Hematopoietic multipotent progenitor cell treated with erythropoietin and hydrocortisone succinate and interleukin-3 and kit ligand, for 15 days (in vitro differentiated cells): Measurements from ENCODE around the gene KMT5B.
A peak's percentile ranks its signal among the peaks of the same experiment; 100 is the strongest.

ENCODE experiments used
- DNase-seq: peaks from one replicate; pipeline ENCODE4 v3.0.0-alpha.2; 2015; ENCODE audit warnings: low spot score

Gene KMT5B

DNA sequence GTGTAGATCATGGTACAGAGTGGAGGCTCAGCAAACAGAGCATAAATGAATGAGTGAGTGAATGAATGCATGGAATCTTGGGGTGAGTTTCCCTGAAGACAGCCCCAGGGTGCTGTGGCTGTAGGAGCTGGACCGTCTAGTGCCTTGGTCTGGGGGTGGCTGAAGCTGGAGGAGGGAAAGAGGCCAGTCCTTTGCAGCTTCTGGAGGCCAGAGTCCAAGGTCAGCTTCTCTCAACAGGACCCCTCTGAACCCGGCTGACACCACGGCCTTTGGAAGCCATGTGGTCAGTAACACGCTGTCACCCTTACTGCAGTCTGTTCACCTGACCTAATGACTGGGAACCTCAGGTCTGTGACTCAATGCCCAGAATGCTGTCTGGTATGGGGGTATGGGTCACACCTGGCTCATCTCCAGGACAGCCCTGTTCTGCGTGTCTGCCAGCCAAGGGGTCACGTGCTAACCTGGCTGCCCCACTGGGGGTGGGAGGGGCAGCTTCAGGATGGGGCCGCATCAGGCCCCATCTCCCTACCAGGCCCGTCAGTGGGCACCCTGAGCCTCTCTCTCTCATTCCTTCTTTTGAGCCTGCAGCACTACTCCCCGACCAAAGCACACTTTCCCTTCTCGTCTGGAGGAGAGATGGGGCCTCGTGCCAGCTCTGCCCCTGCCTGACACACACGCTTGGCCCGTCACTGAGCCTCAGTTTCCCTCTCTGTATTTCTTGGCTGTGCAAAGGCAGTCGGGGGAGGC, 67.8 kb downstream of the KMT5B start:
- no peak for DNase-seq

DNA sequence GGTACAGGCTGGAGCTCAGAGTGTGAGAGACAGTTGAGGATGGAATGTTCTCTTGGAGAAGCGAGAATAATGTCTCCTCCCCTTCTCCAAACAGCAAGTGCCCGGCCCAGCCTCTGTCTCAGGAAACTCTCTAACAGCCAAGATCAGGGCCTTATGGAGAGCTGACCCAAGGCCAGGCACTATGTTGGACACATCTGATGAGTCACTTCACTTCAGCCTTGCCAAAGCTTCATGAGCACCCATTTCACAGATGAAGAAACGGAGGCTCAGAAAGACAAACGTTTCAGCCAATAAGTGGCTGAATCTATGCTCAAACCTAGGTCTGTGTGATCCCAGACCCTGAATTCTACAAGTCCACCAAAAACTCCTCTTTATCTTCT, 69.8 kb downstream of the KMT5B start:
- no peak for DNase-seq

DNA sequence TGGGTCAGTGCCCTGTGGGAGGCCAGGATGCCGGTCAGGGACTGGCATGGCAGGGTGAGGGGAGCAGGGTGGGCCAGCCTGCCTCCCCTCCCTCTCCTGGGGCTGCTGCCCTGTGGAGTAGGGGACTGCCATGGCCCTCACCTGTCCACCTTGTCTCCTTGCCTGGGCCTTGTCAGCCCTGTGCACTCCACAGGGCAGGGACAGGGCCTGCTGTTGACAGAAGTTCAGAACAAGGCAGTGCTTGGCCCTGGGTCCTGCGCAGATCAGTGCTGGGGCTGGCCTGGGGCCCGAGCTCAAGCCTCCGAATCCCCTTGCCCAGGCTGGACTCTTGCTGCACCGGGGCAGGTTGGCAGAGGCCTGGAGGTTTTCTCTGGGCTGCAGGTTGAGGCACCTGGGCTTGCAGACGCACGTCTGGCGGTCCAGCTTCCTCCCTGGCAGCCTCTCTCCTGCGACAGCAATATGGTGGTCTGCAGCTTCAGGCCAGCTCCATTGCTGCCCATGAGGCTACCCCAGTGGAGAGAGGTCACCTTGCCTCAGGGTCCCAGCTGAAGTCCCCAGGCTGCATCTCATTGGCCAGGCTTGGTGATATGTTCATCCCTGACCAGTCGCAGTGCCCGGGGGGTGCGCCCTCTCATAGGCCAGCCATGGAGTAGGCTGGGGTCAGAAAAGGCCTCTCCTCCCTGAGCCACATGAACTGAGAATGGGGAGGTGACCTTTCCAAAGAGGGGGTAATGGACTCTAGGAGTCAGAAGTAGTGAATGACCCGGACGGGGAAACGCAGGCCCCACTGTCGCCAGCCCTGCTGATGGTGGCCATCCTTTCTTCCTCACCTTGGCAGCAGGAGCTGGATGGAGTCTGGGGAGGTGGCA, 70.4 kb downstream of the KMT5B start:
- no peak for DNase-seq

DNA sequence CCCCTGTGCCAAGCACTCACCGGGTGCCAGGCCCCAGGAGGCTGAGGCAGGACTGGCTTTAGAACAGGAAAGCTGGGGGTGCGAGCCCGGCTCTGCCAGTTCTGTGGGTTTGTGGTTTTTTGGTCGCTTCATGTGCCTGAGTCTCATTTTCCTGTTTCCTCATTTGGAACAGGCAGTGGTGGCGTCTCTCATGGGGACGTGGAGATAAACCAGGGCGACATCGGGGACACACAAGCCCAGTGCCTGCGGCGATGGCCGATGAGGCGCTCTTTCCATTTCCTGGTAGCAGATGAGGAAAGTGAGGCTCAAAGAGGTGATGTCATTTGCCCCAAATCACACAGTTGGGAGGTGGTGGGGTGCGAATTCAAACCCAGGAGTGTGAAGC, 71.1 kb downstream of the KMT5B start:
- no peak for DNase-seq

DNA sequence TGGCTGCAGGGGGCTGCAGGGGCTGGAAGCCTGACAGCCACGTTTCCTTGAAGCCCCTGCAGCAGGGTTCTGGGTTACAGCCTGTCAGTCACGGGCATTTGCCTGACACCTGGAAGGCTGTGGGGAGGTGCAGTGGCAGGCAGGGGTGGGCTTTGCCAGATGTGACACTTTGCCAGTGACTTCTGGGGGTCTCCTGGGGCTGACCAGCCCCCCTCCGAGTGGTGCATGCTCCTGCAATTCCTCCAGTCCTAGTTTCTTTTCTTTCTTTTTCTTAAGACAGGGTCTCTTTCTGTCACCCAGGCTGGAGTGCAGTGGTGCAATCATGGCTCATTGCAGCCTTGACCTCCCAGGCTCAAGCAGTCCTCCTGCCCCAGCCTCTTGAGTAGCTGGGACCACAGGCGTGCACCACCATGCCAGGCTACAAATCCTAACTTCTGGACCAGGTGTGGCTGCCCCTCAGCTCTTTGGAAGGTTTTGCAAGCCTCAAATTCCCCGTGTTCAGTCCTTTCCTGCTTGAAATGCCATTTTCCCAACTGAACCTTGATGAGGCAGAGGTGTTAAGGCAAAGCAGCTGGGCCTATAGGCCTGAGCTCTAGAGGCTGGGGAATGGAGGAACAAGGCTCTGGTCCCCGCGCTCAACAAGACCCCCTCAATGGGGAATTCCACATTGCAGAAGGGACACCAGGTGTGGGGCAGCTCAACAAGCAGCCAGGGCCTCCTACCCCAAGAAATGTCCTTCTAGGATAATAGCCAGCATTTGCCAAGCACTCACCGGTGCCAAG, 71.7 kb downstream of the KMT5B start:
- DNase-seq = no peak

DNA sequence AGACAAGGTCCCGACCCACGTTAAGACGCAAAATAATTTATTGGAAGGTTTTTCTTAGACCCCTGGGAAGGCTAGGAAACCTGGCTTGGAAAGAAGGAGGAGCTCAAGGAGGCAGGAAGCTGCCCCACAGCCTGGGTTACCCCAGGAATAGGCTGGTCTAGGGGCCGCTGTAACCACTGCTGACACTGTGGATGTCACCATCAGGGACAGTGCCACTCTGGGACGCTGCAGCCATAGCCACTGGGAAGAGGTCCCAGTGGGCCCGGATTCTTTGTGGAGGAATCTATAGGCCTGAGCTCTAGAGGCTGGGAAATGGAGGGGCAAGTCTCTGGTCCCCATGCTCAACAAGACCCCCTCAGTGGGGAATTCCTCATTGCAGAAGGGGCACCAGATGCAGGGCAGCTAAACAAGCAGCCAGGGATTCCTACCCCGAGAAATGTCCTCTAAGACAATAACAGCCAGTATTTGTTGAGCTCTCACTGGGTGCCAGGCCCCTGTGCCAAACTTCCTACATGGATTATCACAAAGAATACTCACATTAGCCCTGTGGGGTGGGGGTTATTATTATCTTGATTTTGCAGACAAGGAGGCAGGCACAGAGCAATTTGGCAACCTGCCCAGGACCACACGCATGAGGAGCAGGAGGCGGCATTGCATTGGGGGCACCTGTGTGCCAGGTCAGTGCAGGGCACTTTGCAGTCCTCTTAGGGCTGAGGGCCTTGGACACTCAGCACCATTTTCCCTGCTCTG, 72.4 kb downstream of the KMT5B start:
- DNase-seq = no peak

DNA sequence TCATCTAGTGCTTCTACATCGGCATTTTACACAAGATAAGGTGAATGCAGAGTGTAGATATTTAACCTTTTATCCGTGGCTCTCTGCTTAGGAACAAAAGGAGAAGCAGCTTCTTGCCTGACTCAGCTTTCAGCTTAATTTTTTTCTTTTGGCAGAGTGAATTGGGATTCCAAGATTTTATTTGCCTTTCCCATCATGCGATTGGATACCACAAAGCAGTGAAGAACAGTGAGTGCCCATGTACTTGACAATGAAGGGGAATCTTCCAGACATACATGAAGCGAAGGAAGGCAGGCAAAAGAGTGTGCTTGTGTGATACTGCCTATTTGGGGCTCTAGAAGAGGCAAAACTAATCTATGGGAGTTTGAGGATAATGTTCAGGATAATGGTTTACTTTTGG, 74.9 kb downstream of the KMT5B start:
- no peak for DNase-seq

DNA sequence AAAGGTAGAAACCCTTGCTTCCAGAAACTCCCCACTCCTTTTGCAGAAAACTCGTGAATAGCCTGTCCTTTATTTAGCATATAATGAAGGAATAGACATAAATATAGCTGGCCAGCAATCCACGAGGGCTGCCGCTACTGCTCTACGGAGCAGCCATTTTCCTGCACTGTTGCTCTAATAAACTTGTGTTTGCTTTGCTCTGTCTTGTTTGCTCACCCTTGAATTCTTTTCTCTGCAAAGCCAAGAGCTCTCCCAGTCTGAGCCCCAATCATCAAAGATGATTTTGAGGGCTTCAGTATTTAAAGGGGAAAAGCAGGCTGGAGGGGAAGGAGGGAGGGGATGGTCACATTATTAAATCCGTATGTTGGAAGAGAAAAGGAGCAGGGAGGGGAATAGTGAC, 75.3 kb downstream of the KMT5B start:
- no peak for DNase-seq

DNA sequence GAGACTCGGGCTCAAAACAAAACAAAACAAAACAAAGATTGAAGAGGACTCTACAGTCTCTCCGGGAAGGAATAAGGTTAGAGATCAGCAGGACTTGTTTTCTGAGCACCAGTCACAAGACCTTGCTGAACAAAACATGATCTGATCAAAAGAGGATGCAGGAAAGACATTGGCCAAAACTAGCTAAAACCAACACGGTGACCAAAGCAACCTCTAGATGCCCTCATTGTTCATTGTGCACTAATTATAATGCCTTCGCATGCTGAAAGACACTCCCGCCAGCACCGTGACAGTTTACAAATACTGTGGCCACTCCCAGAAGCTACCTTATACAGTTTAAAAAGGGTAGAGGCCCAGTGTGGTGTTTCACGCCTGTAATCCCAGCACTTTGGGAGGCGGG, 76.2 kb downstream of the KMT5B start:
- no peak for DNase-seq

DNA sequence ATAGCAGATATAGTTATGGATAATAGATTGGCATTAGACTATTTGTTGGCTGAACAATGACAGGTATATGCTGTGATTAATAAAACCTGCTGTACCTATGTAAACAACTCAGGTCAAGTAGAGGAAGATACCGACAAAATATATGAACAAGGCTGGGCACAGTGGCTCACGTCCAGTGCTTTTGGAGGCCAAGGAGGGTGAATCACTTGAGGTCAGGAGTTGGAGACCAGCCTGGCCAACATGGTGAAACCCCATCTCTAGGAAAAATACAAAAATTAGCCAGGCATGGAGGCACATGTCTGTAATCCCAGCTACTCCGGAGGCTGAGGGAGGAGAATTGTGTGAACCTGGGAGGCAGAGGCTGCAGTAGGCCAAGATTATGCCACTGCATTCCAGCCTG, 77.9 kb downstream of the KMT5B start:
- DNase-seq = no peak

DNA sequence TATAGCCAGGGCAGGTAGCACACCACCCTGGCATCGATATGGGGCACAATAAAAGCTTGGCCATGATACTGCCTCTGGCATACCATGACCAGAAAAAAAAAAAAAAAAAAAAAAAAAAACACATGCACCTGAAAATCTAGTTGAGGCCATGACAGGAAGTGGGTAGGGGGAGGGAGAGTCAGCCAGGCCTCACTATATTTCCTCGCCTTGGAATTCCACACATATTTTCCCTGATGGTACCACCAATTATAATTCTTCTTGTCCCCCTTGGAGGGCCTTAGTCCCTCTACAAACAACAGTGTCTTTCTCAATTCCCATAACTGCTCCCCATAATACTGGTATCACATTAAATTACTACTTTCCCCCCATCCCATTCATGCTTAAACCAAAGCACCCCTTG, 79.3 kb downstream of the KMT5B start:
- DNase-seq = no peak

DNA sequence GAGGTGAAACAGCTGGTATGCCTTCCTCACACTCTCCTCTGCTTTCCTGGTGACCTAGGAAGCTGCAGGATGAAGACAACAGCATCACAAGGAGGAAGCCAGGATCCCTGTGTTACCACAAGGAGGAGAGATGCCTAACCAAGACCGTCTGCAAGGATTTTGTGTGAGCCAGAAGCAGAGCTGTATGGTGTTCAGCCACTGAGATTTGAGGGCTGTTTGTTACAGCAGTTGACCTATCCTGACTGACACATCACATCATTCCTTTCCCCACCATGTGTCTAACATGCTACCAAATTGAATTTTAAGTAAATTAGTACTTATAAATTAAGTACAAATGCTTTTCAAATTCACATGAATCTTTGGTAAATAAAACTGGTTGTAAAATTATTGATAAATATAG, 83.0 kb downstream of the KMT5B start:
- no peak for DNase-seq

DNA sequence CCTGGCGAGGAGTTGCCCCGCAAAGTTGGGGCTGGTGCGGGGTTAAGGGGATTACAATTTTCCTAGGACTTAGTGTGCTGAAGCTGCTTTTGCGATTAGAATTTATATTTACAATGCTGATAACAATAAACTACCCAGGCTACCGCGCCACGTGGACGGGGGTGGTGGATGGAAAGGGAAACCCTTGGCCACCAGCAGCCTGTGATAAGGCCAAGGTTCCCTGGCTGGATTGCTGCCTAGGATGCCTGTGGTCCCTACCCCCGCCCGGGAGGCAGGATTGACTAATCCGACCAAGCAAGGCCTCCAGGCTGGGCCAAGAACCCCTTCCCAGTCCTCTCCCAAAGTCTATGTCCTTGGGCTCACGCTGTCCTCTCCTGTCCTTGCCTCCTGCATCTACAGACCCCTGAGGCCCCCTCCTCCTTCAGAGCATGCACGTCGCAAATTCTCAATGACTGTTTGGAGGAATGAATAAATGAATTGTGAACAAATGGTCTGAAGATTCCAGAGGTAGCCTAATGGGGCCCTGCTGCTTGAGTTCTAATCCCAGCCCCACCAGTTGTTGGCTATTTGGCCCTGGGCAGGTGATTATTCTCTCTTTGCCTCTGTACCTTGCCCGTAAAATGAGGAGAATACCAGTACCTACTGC, 84.3 kb downstream of the KMT5B start:
- no peak for DNase-seq

DNA sequence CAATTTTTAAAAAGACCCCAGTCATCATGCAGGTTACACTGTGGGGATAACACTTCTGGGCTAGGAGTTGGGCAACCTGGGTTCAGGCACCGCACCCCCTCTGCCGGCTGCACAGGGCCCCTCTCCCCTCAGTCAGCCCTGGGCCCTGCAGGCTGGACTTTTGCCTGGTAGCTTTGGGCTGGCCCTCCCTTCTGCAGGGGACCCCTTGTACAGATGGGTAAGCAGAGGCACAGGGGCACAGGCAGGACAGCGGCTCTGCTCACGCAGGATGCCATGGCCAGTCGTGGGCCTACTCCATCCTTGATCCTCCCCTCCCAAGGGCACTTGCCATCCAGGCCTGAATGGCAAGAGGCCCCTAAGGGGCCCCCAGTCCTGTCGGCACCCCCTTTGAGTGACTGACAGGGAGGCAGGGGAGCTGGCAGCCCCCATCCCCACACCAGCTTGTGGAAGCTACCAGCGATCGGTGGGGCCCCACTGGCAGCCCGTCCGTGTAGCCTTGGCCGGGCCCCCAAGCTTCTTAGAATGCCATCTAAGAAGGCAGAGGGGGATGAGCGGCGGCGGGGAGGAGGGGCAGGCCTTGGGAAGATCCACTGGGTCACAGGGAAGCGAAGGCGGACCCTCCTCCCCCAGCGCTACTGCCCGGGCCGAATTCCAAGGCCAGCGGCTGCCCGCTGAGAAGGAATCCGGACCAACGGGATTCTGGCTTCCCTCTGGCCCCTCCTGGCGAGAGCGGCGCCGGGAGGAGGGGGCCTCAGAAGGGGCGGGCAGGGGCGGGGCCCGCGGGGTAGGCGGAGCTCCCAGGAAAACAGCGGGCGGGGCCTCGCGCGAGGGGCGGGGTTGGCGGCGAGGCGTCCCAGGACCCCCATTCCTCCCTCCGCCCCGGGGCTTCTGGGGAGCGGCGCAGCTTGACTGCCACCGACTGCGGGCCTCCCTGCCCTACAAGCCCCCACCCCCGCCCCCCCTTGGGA, 85.1 kb downstream of the KMT5B start:
- no peak for DNase-seq

DNA sequence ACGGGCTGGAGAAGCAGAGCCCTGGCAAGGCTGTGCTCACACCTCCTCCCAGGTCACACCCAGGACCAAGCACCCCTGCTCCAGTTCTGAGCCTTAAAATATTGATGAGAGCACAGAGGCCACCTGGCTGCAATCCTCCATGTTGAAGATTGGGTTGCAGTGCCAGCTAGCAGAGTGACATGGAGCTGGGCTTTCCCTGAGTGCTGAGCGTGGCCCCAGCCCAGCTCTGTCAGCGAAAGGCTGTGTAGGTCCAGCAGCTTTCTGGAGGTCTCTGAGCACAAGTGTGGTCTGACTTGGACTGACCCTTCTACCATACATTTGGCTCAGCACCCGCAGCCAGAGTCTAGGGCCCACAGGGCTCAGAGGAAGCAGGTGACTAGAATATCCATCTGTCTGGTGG, 87.9 kb downstream of the KMT5B start:
- no peak for DNase-seq

DNA sequence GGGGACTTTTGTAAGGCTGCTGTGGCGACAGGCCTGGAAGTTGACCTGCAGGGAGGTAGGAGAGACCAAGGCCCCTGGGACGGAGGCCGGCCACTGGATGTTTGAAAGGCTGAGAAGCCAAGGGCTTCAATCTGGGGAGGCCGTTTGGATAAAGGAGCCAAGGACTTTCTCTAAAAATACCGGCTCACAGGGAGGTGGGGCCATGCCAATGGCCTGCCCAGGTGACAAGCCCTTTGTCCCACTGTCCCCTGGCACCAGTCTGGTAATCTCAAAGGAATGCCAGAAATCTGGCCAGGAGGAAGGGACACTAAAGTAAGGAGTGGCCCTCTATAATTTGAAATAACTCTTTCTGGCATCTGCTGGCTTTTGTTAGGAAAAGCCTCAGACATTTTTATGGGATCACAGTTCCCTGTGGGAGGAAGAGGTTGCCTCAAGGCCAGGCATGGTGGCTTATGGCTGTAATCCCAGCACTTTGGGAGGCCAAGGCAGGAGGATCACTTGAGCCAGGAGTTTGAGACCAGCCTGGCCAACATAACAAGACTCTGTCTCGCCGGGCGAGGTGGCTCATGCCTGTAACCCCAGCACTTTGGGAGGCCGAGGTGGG, 90.1 kb downstream of the KMT5B start:
- DNase-seq = no peak

DNA sequence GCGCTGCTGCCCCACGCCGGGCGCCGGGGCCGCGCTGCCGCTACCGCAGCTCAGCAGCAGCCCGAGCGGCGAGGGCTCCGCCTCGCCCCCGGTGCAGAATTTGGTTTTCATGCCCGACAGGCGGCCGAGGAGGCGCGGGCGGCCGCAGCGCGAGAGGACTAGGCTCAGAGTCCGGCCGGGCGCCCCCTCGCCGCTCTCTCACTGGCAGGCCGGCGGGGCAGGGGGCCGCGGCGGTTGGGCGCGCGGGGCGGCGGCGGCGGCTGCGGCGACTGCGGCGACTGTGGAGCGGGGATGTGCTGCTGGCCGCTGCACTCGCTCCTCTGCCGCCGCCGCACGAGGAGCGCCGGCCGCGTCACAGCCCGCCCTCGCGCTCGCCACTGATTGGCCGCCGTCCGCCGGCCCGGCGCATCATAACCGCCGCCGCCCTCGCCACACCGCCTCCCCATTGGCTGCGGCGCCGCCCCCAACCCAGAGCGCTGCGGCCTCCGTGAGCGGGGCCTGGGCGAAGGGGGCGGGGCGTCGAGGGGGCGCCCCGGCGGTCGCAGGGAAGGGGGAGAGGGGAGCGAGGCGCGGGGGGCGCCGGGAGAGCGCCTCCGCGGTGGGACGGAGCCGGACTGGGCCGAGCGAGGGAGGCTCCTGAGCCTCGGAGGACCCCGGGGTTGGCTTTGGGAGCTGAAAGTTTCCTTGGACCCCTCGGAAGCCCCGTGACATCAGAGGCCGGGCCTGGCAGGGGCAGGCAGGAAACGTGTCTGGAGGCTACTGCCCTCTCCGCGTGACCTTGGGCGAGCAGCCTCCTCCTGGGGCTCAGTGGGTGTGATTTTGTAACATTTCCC, 91.8 kb downstream of the KMT5B start, which contains the start of gene CHKA:
Gene CHKA, minus strand, starts transcription at position 322 of the 833 bp plus-strand sequence. Its CDS starts 211 bp downstream, at position 111.
- DNase-seq = peak; percentile 88

DNA sequence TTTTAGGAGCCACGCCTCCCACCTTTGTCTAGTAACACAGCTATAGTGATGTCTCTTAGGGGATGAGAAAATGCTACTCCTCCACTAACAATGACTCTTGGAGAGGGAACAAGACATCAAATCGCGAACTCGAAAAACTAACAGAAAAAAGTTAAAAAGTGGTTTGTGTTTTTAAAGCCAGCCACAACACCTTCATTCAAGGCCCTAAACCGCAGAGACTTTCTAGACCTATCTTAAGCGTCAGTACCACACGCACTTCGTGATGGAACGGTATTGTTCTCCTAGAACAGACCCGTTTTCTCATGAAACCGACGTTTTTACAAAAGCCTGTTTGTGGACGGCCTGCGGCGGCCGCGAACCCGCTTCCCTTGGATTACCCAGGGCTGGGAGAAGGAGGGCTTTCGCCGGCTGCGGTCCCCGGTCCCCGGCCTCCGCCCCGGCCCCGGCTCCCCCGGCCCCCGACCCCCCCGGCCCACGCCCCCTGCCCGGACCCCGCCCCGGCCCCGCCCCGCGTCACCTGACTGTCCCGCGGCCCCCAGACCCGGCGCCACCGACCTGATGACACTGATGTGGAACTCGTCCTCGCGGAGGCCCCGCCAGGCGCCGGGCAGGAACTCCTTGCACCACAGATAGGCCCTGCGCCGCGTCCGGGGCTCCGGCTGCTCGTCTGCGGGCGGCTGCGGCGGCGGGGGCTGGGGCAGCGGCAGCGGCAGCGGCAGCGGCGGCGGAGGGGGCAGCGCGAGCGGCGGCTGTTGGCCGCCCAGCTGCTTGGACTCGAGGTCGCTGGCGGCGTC, 92.6 kb downstream of the KMT5B start:
- peak; percentile 35 for DNase-seq
